ENCODE data around the gene TREML4.

The TREML4 gene

GRCh38 chr6:41255638-41256246 lies 27.6 kb downstream of the TREML4 start:
- no peaks in the 10 kb centered on the region for H3K36me3 ChIP-seq (ENCODE audit: low read depth)
- DNase-seq (ENCODE audit: low spot score) = no peak
- H3K4me3 ChIP-seq (ENCODE audit: severe bottlenecking) = no peak overlapping the region
- peaks cover 14% of the 10 kb centered on the region for H3K4me1 ChIP-seq (ENCODE audit: insufficient read depth, poor library complexity, severe bottlenecking)
- H3K27ac ChIP-seq (ENCODE audit: poor library complexity, severe bottlenecking) = no peak overlapping the region
- no peaks in the 10 kb centered on the region for H3K9me3 ChIP-seq (ENCODE audit: severe bottlenecking)
- TF ChIP-seq CTCF (IDR thresholded peaks at IDR 0.05; ENCODE audit: poor library complexity, severe bottlenecking) = no peak
- no peaks in the 10 kb centered on the region for H3K27me3 ChIP-seq (ENCODE audit: insufficient read depth, poor library complexity, severe bottlenecking)
- ATAC-seq (ENCODE audit: low read depth) = no peak

GRCh38 chr6:41256383-41256782 lies 28.2 kb downstream of the TREML4 start:
- Histone ChIP-seq H3K27ac (ENCODE audit: poor library complexity, severe bottlenecking) (peak overlapping the region; percentile 73), H3K4me1 (ENCODE audit: insufficient read depth, poor library complexity, severe bottlenecking) (peaks cover 14% of the 10 kb centered on the region), H3K36me3 (ENCODE audit: low read depth) (no peaks in the 10 kb centered on the region), H3K9me3 (ENCODE audit: severe bottlenecking) (no peaks in the 10 kb centered on the region), H3K27me3 (ENCODE audit: insufficient read depth, poor library complexity, severe bottlenecking) (no peaks in the 10 kb centered on the region), H3K4me3 (ENCODE audit: severe bottlenecking) (no peak overlapping the region)
- DNase-seq (ENCODE audit: low spot score) (no peak), ATAC-seq (ENCODE audit: low read depth) (no peak)
- no peak for TF ChIP-seq CTCF (IDR thresholded peaks at IDR 0.05; ENCODE audit: poor library complexity, severe bottlenecking)

- no peak for TF ChIP-seq CTCF (IDR thresholded peaks at IDR 0.05; ENCODE audit: poor library complexity, severe bottlenecking)
- H3K36me3 ChIP-seq (ENCODE audit: low read depth) = no peaks in the 10 kb centered on the region
- ATAC-seq (ENCODE audit: low read depth) (peak; percentile 80), DNase-seq (ENCODE audit: low spot score) (no peak)
- no peaks in the 10 kb centered on the region for H3K27me3 ChIP-seq (ENCODE audit: insufficient read depth, poor library complexity, severe bottlenecking)
- H3K4me3 ChIP-seq (ENCODE audit: severe bottlenecking) = no peak overlapping the region
- H3K4me1 ChIP-seq (ENCODE audit: insufficient read depth, poor library complexity, severe bottlenecking) = peaks cover 14% of the 10 kb centered on the region
- peaks cover 3% of the 10 kb centered on the region for H3K9me3 ChIP-seq (ENCODE audit: severe bottlenecking)
- H3K27ac ChIP-seq (ENCODE audit: poor library complexity, severe bottlenecking) = peak overlapping the region; percentile 73
Observed at GRCh38 chr6:41257369-41258195, 29.4 kb downstream of the TREML4 start.

- Histone ChIP-seq H3K36me3 (ENCODE audit: low read depth) (no peaks in the 10 kb centered on the region), H3K27me3 (ENCODE audit: insufficient read depth, poor library complexity, severe bottlenecking) (no peaks in the 10 kb centered on the region), H3K27ac (ENCODE audit: poor library complexity, severe bottlenecking) (peak overlapping the region; percentile 73), H3K4me1 (ENCODE audit: insufficient read depth, poor library complexity, severe bottlenecking) (peaks cover 14% of the 10 kb centered on the region), H3K9me3 (ENCODE audit: severe bottlenecking) (peaks cover 3% of the 10 kb centered on the region), H3K4me3 (ENCODE audit: severe bottlenecking) (no peak overlapping the region)
- ATAC-seq (ENCODE audit: low read depth) (no peak), DNase-seq (ENCODE audit: low spot score) (no peak)
- TF ChIP-seq CTCF (IDR thresholded peaks at IDR 0.05; ENCODE audit: poor library complexity, severe bottlenecking) = no peak
Observed at GRCh38 chr6:41258196-41258493, 30.0 kb downstream of the TREML4 start.

- Histone ChIP-seq H3K27ac (ENCODE audit: poor library complexity, severe bottlenecking) (no peak overlapping the region), H3K27me3 (ENCODE audit: insufficient read depth, poor library complexity, severe bottlenecking) (no peaks in the 10 kb centered on the region), H3K4me3 (ENCODE audit: severe bottlenecking) (no peak overlapping the region), H3K4me1 (ENCODE audit: insufficient read depth, poor library complexity, severe bottlenecking) (peaks cover 5% of the 10 kb centered on the region), H3K36me3 (ENCODE audit: low read depth) (no peaks in the 10 kb centered on the region), H3K9me3 (ENCODE audit: severe bottlenecking) (peaks cover 3% of the 10 kb centered on the region)
- ATAC-seq (ENCODE audit: low read depth) (no peak), DNase-seq (ENCODE audit: low spot score) (no peak)
- TF ChIP-seq CTCF (IDR thresholded peaks at IDR 0.05; ENCODE audit: poor library complexity, severe bottlenecking) = no peak
Observed at GRCh38 chr6:41262401-41262800, 34.3 kb downstream of the TREML4 start.
